ENCODE data around the gene ARHGEF17.

Gene ARHGEF17

DNA sequence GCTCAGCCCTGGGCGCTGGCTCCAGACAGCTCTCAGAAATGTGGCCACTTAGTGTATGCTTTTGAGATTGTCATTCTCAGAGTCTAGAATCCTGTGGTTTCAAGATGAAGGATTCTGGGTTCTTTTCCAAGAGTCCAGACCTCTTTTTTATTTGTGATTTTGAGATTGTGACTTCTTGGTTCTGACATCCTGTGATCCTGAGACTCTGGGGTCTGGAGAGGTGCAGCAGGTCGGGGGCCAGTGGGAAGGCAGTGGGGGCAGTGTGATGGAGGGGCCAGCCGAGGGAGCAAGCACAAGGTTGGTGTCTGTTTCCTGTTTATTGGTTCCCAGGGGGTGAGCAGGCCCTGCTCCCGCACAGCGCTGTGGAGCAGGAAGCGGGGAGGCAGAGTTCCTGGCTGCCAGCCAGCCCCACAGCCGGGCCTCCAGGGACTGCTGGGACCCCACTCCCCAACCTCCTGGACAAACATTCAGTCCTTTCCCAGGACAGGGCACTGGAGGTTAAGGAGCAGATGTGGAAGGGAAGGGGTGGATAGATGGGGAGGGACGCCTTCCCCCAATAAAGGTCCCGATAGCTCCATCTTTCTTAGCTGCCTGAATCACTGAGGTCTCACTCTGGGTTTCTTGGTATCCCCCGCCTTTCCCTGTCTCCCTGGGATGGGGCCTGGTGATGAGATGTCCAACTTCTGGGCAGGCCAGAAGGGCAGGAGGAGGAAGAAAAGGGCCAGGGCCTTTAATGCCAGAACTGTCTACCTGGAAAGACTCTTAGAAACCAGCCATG lies 13.7 kb downstream of the ARHGEF17 start:
- H3K4me3 ChIP-seq (ENCODE audit: low read length) = no peak overlapping the region
- no peak for TF ChIP-seq ZNF274 (IDR thresholded peaks at IDR 0.05; ENCODE audit: low read depth, low read length)

DNA sequence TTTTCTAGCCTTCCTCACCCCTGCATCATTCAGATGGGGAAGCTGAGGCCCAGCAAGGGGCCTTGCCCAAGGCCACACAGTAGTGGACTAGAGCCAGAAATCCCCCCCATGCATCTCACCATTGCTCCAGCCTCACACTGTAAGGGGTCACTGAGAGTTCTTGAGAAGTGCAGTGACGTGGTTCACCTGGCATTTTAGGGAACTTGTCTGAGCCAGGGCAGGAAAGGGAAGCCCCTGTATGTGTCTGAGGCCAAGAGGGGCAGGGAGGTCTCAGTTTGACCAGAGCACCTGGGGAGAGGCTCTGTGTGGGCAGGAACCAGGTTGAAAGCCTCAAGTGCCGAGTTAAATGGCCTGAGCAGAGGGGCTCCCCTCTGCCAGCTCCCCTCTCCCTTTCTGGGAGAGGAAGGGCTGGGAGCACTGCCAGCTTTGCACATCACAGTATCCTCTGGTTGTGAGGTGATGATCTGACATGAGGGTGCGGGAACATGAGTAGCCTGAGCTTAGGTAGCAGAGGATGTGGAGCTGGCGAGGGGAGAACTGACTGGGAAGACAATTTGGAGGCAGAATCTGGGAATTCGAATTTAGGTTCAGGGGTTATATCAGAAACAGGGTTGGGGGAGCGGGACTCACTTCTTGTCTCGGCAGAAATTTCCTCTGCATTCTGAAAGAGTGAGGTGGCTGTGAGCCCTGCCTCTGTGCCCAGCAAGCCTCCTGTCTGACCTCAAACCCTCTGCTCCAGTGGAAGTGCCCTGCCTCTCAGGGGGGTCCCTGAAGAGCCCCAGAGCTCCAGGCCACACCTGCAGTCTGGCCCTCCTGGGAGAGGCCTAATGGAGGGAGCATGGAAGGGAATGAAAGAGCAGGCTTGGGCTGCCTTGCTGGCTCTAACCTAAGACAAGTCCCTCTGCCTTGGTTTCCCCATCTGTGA lies 14.6 kb downstream of the ARHGEF17 start:
- TF ChIP-seq ZNF274 (IDR thresholded peaks at IDR 0.05; ENCODE audit: low read depth, low read length) = no peak
- H3K4me3 ChIP-seq (ENCODE audit: low read length) = no peak overlapping the region

DNA sequence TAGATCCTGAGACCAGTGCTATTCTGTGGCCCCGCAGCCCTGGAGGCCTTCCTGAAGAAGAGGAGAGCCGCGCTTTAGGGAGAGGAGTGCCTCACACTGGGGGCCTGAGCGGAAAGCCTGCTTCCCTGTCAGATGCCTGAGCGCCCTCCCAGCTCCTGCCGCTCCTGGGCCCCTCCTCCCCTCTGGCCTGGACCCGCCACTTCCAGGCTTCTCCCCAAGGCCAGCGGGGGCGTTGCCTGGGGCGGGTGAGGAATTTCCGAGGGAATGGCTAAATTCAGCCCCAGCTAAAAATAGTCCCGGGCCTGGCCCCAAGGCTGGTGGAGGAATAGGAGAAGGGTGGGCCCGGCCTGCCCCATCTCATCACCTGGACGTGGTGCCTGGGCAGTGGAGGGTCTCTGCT lies 15.4 kb downstream of the ARHGEF17 start:
- TF ChIP-seq ZNF274 (IDR thresholded peaks at IDR 0.05; ENCODE audit: low read depth, low read length) = no peak
- H3K4me3 ChIP-seq (ENCODE audit: low read length) = no peak overlapping the region

DNA sequence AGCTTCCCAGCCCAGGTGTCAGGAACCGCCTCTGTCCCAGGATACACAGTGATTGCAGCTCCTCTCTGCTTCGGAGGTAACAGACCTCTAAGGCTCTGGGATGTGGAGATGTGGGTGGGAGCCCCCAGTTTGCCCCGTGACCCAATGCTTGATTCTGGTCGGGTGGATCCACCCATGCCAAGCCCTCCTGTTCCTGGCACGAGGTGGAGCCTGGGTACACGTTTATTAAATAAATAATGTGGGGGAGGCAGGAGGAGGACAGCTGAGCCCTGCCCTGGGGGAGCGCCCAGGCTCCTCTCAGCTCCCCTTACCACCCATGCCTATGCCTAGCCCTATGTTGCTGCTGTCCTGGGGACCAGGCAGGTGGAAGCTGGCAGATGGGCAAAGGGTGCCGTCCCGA lies 16.0 kb downstream of the ARHGEF17 start:
- H3K4me3 ChIP-seq (ENCODE audit: low read length) = no peak overlapping the region

DNA sequence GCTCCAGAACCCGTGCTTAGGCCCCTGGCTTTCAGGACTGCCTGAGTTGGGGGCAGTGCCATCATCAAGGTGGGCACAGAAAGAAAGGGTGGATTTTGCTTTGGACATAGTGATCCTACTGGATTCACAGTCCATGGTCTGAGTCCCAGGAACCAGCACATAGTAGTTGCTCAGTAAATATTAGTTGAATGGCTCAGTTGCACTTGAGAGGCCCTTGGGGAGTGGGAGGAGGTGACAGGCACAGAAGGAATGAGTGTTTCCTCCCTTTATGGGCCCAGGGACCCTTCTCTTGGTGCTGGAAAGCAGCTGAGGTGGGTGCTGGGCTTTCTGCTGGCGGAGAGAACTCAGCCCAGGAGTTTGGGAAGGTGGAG lies 16.6 kb downstream of the ARHGEF17 start:
- no peak overlapping the region; the same call in 1 of the 2 replicates for H3K4me3 ChIP-seq (ENCODE audit: low read length)
- no peak for TF ChIP-seq ZNF274 (IDR thresholded peaks at IDR 0.05; ENCODE audit: low read depth, low read length)

More for the DNA sequence above, 16.0 kb downstream of the ARHGEF17 start:
- TF ChIP-seq ZNF274 (IDR thresholded peaks at IDR 0.05; ENCODE audit: low read depth, low read length) = no peak

DNA sequence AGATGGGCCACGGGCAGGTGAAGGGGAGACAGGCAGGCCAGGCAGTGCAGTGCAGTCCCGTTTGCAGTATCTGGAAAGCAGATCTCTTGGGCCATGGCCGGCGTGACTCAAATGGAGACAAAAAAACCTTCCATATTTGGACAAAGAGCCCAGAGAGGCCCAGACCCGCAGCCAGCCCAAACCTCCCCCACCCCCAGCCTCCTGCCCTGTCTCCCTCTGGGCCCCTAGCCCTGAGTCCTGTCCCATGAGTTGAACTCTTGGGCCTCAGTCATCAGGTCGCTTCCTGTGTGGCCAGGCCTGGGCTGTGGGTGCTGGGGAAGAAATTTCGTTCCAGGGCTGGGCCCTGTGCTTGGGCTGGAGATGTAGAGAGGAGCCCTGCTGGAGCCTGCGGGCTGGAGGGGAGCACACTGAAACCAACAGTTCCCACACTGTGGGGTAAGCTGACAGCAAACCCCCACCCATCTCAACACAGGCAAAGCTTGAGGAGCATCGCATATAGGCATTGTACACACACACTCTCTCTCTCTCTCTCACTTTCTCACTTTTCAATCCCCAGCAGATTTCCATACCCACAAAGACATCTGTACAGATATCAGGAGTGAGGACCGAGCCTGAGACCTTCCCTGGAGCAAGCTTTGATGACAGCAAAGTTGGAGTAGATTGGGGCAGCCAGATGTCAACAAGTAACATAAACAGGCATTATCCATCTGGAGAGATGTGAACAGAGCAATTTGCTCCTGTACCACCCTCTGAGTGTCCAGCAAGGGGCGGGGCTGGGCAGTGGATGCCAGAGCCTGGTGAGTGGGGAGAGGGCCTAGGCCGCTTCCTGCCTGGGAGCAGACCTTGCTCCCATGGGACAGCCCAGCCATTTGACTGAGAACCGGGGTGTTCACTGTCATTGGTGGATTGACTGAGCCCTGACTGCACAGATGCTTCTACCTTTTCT lies 17.2 kb downstream of the ARHGEF17 start:
- TF ChIP-seq ZNF274 (IDR thresholded peaks at IDR 0.05; ENCODE audit: low read depth, low read length) = no peak

DNA sequence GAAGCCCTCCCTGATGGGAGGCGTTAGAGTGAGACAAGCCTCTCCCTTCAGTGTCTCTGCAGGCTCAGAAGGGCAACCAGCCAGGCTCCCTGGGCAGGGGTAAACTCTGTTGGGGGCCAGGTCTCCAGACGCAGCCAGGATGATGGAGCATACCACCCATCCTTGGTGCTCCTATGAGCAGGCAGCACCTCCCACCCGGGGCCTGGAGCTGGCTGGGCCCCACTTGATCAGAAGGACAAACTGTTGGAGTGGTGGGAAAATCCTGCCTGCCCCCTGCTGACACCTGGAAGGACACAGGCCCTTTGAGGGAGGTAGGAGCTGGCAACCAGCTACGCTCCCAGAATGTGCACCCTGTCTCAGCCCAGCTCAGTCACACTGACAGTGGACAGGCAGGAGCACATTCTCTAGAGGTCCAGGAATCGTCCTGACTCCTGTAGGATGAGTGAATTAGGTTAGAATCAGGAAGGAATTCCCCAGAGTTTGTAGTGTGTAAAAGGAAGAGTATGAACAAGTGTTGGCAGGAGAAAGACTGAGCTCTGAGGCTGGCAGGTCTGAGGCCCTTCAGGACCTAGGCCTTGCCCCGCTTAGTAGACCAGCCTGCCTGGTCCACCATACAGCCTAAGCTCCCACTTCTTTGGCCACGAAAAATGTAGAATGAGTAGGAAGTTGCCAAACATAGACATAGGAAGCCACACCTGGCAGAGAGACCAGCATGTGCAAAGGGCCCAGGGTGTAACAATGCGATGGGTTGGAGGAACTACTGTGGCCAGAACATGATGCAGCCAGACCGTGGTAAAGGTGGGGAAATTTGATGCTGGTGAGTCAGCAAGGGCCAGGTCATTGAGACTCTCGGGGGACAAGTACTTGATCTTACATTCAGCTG lies 19.1 kb downstream of the ARHGEF17 start:
- no peak for TF ChIP-seq ZNF274 (IDR thresholded peaks at IDR 0.05; ENCODE audit: low read depth, low read length)
- H3K4me3 ChIP-seq (ENCODE audit: low read length) = no peak overlapping the region

More for the DNA sequence above, 17.2 kb downstream of the ARHGEF17 start:
- no peak overlapping the region; the same call in 1 of the 2 replicates for H3K4me3 ChIP-seq (ENCODE audit: low read length)

DNA sequence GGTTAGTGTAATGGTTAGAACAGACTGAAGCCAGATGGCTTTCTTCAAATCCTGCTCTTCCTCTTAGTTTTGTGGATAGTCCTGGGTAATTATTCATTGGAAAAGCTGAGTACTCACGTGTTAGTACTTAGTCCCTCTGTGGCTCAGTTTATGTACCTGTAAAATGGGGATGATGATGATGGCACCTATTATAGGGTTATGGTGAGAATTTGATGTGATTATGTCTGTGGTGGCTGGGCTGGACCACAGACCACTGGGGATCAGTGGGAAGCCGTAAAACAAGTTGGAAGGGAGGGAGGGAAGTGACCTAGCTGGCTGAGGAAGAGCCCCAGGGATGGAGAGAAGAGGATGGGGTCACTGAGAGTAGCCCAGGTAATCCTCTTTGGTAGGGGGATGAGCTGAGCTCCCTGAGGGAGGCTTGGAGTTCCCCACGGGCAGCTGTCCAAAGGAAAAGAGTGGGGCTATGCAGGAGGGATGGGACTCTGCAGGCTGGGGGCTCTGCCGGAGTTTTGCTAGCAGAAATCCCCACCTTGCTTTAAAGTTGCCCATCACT lies 19.8 kb downstream of the ARHGEF17 start:
- no peak overlapping the region for H3K4me3 ChIP-seq (ENCODE audit: low read length)
- no peak for TF ChIP-seq ZNF274 (IDR thresholded peaks at IDR 0.05; ENCODE audit: low read depth, low read length)

DNA sequence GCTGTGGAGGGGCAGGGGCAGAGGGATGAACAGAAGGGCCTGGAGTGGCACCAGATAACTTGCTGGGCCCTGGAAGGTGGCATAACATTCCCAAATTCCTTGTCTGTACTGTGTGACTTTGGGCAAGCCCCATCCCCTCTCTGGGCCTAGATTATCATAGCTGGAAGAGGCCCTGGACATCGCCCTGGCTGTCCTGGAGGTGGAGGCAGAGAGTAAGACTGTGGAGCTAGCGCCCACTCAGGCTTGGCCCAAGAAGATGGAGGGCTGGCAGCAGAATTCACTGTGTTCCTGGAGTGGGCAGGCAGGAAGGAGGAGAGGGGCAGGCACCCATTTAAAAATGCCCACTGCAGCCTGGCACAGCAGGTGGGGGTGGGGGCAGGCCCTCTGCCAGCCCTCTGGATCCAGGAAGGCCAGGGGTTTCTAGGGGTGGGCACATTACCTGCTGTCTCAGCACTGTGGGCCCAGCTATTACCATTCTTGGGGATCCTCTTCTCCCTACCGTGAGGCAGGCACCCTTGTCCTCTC lies 22.6 kb downstream of the ARHGEF17 start:
- no peak for TF ChIP-seq ZNF274 (IDR thresholded peaks at IDR 0.05; ENCODE audit: low read depth, low read length)
- no peak overlapping the region for H3K4me3 ChIP-seq (ENCODE audit: low read length)

DNA sequence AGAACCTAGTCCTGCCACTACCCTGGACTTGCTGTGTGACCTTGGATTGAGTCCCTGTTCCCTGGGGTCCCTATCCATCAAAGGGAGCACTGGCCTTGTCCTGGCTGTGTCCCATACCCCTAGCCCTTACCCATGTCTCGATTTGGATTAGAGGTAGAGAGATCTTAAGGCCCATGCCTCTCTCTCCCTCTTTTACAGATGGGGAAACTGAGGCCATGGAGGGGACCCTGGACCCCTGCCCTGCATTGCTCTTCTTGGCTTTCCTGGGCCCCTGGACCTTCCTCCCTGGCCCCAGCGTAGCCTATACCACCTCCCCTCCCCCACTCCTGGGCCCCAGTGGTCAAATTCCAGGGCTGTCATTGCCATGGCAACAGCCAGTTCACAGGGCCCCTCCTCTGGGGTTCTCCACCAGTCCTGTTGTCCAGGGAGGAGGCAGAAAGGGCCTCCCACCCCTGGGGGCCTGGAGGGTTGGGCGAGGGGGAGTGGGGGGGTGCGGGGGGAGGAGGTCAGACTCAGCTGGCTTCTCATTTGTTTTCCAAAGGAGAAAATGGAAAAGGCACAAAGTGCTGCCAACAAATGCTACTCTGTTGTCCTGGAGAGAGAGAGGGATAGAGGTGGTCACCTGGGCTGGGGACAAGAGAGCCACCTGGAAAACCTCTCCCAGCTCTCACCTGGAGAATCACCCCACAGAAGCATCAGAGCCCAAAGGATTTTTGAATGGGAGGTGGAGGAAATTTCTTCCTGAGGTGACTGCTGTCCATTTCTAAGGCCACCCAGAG lies 23.3 kb downstream of the ARHGEF17 start:
- no peak for TF ChIP-seq ZNF274 (IDR thresholded peaks at IDR 0.05; ENCODE audit: low read depth, low read length)
- H3K4me3 ChIP-seq (ENCODE audit: low read length) = no peak overlapping the region

DNA sequence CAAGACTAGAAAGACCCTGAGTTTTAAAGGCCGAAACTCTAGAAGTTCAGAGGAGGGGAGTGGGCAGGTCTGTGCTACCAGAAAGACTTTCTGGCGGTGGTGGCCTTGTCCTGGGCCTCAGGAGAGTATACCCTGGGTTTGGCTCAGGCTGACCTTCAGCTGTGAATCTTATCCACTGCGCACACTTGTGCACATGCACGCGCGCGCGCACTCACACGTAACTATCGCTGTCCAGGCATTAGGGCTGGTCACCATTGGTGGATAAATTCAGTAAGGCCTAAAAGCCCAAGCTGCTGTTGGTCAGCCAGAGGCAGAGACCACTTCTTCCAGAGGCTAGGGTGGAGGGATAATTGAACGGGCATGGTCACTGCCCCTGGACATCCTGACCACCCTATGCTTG lies 25.1 kb downstream of the ARHGEF17 start:
- no peak for TF ChIP-seq ZNF274 (IDR thresholded peaks at IDR 0.05; ENCODE audit: low read depth, low read length)
- no peak overlapping the region for H3K4me3 ChIP-seq (ENCODE audit: low read length)

Measured in GM08714 (cell line).